GM19452 (cell line): ENCODE data around the gene FAM89B.
"Not testable (repeated sequence)": the region's sequence is repeated elsewhere in the genome, so short reads cannot be mapped to it uniquely, and the experiment has no call there.

Experiments
- ATAC-seq: cut with Tn5 transposase; IDR thresholded peaks from one replicate; pipeline ENCODE4 v1.9.1; 2021; ENCODE audit not compliant: unreplicated experiment

Gene FAM89B

GRCh38 chr11:65556470-65557279 lies 15.7 kb upstream of the FAM89B start:
- ATAC-seq = no peak

GRCh38 chr11:65557280-65558001 lies 14.9 kb upstream of the FAM89B start:
- ATAC-seq = no peak

- no peak for ATAC-seq
Observed at GRCh38 chr11:65558002-65558929, 14.1 kb upstream of the FAM89B start, which contains the start of gene LTBP3. Gene LTBP3, minus strand, starts transcription at chr11:65558359. Its CDS starts 400 bp downstream, at chr11:65557959.

GRCh38 chr11:65558930-65559509 lies 13.3 kb upstream of the FAM89B start:
- ATAC-seq = no peak

- no peak for ATAC-seq
Observed at GRCh38 chr11:65559535-65559934, 12.8 kb upstream of the FAM89B start.

- ATAC-seq = no peak
Observed at GRCh38 chr11:65559951-65560537, 12.3 kb upstream of the FAM89B start.

- ATAC-seq = no peak
Observed at GRCh38 chr11:65560555-65561418, 11.6 kb upstream of the FAM89B start.

- no peak for ATAC-seq
Observed at GRCh38 chr11:65562020-65562419, 10.3 kb upstream of the FAM89B start.

- ATAC-seq = no peak
Observed at GRCh38 chr11:65562788-65563187, 9.6 kb upstream of the FAM89B start.

- ATAC-seq = no peak
Observed at GRCh38 chr11:65563601-65564000, 8.7 kb upstream of the FAM89B start.

- ATAC-seq = not testable (repeated sequence)
Observed at GRCh38 chr11:65564879-65565559, 7.3 kb upstream of the FAM89B start.

- ATAC-seq = no peak
Observed at GRCh38 chr11:65565624-65566453, 6.5 kb upstream of the FAM89B start.

GRCh38 chr11:65569164-65569972 lies 3.0 kb upstream of the FAM89B start:
- ATAC-seq = no peak

- peak; percentile 59 for ATAC-seq
Observed at GRCh38 chr11:65569973-65570918, 2.1 kb upstream of the FAM89B start, which contains the start of gene ZNRD2. Gene ZNRD2, plus strand, starts transcription at chr11:65570477. Its CDS starts 15 bp downstream, at chr11:65570492.

GRCh38 chr11:65571420-65571819 lies 918 bp upstream of the FAM89B start:
- ATAC-seq = no peak

- ATAC-seq = no peak
Observed at GRCh38 chr11:65571940-65572339, 398 bp upstream of the FAM89B start.
